Testis (tissue), 2 donors: ENCODE measurements around the gene PLCL2.

Experiments
- CTCF ChIP-seq, 3 experiments: fragments of 450-650 bp in 2 of 3; fragments of 200-600 bp in 1 of 3; sonication (generic) in 1 of 3; IDR thresholded peaks; one replicate each; pipeline ENCODE4 v1.5.1; 2016 to 2019; ENCODE audit warnings: antibody characterized with exemption in 3 of 3, mild to moderate bottlenecking in 2 of 3, moderate library complexity in 1 of 3
- POLR2A ChIP-seq: fragments of 450-650 bp; IDR thresholded peaks from one replicate; pipeline ENCODE4 v1.6.1; 2017; ENCODE audit warnings: antibody characterized with exemption, mild to moderate bottlenecking, moderate library complexity

- TF ChIP-seq POLR2A (no peak), CTCF (IDR thresholded peaks at IDR 0.05) (no peak)
Observed at GRCh38 chr3:16896820-16897219, 12.1 kb downstream of the PLCL2 start.
